ENCODE data around the gene SHH.

SHH gene

GRCh38 chr7:155811895-155812761, at the start of gene SHH:
Gene SHH (minus strand): TSS chr7:155812463. CDS start chr7:155812122, 341 bp downstream.
- no peak for DNase-seq (ENCODE audit: insufficient read length, low spot score)
- no peak for FAIRE-seq

DNA sequence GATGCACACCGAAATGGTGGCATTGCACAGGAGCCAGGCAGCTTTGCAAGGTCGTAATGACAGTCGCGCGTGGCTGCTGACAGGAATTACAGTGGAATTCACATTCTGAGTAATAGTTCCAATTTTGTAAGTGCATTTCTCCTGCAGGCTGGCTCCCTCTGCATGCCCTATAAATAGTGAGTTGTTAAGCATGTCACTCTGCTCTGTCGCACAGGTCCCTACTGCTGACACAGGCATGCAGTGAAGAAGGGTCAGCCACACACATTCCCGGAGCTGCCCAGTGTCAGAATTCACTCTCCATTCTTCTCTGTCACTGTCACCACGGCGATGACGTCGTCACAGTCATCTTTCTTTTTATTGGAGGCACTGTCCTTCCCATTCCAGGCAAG, 49.2 kb upstream of the SHH start:
- DNase-seq (ENCODE audit: insufficient read length, low spot score) = no peak
- no peak for FAIRE-seq

DNA sequence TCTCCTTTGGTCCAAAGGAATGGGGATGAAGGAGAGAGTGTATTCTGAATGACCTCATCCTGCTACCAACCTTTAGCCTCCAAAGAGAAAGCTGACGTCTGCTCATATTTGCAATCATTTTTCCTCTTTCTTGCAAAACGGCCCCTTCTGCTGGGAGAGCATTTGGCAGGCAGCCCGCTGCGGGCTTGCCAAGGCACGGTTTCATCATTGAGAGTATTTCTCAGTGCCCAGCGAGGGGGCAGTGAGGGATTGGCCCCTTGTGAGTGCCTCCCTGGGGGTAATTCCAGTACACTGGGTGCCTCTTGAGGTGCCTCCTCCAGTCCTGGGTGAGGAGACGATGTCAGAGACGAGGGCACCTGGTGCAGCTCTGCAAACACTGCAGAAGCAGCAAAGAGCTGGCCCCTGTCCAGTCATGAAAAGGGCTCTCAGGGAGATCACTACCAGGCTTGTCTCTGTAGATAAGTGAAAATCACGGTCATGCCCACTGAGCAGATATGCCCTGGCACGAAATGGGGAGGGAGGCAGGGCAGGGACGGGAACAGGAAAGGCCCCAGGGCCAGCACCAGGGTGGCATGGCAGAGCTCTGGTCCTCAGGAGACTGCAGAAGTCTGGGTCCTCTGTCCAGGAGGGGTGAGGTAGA, 48.7 kb upstream of the SHH start:
- DNase-seq (ENCODE audit: insufficient read length, low spot score) (peak; percentile 37), FAIRE-seq (no peak)

- no peak for FAIRE-seq
- no peak for DNase-seq (ENCODE audit: insufficient read length, low spot score)
Measured at GRCh38 chr7:155860461-155860839, 48.2 kb upstream of the SHH start.

GRCh38 chr7:155858521-155859061, 46.3 kb upstream of the SHH start:
- DNase-seq (ENCODE audit: insufficient read length, low spot score) (peak; percentile 30), FAIRE-seq (peak; percentile 65)

DNA sequence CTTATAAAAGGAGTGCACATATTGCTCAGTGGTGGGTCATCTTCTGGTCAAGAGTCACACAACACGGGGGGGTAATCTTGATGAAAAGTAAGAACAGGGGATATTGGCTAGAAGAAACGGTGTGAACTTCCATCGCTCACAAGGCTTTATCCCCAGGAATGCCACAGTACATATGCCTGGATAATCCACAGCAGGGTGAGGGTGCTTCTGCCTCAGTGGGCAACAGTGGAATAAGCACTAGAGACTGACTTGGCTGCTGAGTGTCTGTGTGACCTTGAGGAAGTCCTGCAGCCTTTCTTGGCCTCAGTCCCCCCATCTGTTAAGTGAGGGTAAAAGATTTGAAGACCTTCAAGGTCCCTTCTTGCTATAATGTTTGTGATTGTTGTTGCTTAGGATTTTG, 44.9 kb upstream of the SHH start:
- no peak for DNase-seq (ENCODE audit: insufficient read length, low spot score)
- FAIRE-seq = no peak

DNA sequence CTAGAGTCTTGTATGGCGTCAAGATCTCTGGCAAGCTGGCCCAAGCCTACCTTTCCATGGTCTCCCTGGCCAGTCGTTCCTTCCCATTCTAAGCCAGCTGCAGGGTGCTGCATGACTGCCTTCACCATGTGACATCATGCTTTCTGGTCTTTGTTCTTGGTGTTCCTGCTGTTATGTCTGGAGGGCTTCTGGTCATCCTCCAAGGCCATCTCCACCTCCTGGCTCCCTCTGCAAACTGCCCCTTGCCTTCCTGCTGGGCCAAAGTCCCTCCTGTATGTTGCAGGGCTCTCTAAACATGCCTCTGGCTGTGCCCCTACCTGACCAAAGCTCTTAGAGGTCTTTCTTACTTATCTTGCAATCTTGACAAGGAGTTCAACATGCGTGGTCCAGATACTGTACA, 44.4 kb upstream of the SHH start:
- FAIRE-seq (no peak), DNase-seq (ENCODE audit: insufficient read length, low spot score) (no peak)

- DNase-seq (ENCODE audit: insufficient read length, low spot score) = no peak
- no peak for FAIRE-seq
Measured at GRCh38 chr7:155852426-155853301, 40.4 kb upstream of the SHH start.

GRCh38 chr7:155851892-155852291, 39.6 kb upstream of the SHH start:
- no peak for DNase-seq (ENCODE audit: insufficient read length, low spot score)
- no peak for FAIRE-seq

DNA sequence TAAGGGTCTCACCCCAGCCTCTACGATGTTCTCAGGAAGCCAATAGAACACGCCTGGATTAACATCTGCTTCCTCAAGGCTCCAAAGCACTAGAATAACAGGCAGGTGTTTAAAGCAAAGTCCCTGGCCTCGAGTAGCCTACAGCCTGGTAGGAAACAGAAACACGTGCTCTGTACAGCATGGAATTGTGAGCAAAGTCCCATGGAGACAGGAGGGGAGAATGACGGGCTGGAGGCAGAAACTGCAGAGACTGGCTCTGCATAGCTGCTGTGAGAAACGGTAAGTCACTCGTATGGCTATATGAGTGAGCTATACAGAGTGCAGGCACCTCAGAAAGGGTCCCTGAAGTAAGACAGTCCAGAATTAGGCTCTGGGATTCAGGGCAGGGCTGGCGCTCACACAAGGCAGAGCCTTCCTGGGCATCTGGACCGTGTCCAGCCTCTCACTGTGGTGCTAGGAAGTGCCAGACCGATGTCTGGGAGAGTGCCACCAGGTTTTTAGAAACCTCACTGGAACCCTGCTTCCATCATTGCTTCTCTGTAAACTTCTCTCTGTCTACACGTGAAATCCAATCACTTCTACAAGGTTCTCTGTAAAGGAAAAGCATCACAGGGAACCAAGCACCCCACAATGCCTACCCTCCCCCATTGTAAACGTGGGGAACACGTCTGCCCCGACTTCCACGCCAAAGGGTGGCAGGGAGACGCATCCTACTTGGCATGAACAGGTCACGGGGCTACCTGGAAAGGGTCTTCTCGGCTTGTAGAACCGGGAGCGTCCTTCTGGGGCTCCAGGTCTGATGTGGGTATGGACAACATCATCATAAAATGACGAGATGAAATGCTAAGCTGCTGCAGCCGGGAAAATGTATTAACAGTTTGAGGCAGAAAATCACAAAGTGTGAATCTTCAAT, 38.8 kb upstream of the SHH start:
- FAIRE-seq = no peak
- no peak for DNase-seq (ENCODE audit: insufficient read length, low spot score)

- no peak for DNase-seq (ENCODE audit: insufficient read length, low spot score)
- no peak for FAIRE-seq
Measured at GRCh38 chr7:155850001-155850436, 37.8 kb upstream of the SHH start.

GRCh38 chr7:155848691-155849669, 36.7 kb upstream of the SHH start:
- DNase-seq (ENCODE audit: insufficient read length, low spot score) = no peak
- no peak for FAIRE-seq

DNA sequence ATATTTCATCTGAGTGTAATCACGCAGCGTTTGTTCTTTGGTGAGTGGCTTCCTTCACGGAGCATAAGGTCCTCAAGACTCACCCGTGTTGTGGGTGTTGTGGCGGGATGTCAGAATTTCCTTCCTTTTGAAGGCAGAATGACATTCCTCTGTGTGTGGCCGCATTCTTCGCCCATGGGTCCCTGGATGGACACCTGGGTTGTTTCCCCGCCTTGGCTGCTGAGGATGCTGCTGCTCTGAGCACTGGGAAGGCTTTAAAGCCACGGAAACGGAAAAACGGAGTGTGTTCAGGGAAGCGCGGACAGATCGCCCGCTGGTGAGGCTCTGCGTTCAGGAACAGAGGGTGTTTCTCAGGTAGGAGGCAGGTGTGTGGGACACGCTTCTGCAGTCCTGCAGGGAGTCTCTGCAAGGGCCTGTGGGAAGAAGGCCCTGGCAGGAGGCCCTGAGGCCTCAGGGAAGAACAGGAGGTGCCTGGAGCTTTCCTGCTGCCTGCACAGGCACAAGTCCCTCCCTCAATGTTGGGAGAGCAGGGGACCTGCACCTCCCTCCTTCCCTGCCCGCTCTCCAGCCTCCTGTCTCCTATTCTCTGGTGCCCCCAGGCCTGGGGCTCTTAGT, 35.7 kb upstream of the SHH start:
- FAIRE-seq (no peak), DNase-seq (ENCODE audit: insufficient read length, low spot score) (no peak)

DNA sequence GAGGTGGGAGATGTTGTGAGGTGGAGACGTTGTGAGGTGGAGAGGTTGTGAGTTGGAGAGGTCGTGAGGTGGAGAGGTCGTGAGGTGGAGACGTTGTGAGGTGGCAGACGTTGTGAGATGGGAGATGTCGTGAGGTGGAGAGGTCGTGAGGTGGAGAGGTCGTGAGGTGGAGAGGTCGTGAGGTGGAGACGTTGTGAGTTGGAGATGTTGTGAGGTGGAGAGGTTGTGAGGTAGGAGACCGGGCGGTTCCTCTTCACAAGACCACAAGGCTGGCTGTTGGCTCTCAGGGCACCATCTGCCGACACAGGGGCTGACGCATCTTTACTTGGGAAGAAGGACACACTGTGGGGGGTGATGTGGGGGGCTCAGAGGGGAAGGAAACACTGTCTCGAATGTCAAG, 34.7 kb upstream of the SHH start:
- FAIRE-seq (no peak), DNase-seq (ENCODE audit: insufficient read length, low spot score) (no peak)

DNA sequence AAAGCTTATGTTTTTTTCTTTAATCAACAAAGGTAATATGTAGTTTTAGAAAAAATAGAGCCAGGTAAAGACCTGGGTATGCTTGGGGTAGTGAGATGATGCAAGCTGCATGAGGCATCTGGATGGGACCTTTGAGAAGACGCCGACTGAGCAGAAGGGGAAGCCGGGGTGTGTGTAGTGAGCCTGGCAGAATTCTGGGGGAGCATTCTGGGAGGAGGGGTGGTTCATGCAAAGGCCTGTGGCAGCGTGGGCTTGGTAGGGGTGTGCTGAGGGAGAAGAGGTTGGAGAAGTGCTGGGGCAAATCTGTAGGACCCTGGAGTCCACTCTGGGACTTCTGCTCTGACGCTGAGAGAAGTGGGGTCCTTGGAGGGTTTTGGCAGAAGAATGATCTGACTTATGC, 33.9 kb upstream of the SHH start:
- DNase-seq (ENCODE audit: insufficient read length, low spot score) = no peak
- no peak for FAIRE-seq

DNA sequence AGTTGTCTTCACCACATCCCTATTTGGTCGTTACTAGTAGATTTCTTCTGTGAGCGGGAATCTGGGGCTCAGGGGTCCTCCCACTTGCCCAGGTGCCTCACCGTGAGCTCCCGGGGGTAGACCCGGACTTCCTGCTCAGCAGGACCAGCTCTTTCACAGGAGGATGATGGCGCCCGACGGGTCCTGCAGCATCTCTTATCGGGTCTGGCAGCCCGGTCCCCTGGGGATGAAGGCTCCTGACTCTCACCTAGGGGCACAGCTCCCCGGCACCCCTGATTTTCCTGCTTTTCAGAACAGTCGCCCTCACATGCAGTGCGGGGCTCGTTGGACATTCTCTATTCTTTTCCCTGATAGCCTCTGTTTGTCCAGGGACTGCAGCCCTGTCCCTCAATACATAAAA, 33.0 kb upstream of the SHH start:
- DNase-seq (ENCODE audit: insufficient read length, low spot score) = no peak
- FAIRE-seq = no peak

- FAIRE-seq = no peak
- no peak for DNase-seq (ENCODE audit: insufficient read length, low spot score)
Measured at GRCh38 chr7:155844526-155844925, 32.3 kb upstream of the SHH start.

DNA sequence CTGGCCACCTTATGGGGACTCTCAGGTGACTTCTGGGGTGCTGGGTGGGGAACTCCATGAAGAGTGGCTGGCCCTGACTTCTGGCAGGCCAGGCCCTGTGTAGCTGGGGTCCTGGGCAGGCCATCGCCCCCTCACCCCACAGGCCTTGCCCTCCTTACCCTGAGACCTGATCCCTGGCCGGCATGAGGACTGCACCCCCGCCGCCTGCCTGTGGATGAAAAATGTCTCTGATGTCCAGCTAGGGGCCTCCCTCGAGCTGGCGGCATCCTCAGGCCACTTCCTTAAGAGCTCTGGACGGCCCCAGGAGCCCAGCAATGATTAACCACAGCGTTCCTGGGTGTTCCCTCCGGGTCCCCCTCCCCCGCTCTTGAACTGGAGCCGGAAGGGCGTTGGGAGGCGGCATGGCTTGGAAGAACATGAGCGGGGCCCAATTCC, 31.8 kb upstream of the SHH start:
- FAIRE-seq (no peak), DNase-seq (ENCODE audit: insufficient read length, low spot score) (no peak)

All from HTR-8/SVneo (cell line).